Measurements from ENCODE around the gene ARX. TPM values are rescaled to one million over a fixed set of nuclear protein-coding genes. Genes with fewer than 3 reads are reported as not detected.
A peak's percentile ranks its signal among the peaks of the same experiment; 100 is the strongest.

The ARX gene
- total and polyA plus RNA-seq, 2 donors (not counting 3 experiments of a cell fraction or from before 2014, with no cell fraction given) = not detected

DNA sequence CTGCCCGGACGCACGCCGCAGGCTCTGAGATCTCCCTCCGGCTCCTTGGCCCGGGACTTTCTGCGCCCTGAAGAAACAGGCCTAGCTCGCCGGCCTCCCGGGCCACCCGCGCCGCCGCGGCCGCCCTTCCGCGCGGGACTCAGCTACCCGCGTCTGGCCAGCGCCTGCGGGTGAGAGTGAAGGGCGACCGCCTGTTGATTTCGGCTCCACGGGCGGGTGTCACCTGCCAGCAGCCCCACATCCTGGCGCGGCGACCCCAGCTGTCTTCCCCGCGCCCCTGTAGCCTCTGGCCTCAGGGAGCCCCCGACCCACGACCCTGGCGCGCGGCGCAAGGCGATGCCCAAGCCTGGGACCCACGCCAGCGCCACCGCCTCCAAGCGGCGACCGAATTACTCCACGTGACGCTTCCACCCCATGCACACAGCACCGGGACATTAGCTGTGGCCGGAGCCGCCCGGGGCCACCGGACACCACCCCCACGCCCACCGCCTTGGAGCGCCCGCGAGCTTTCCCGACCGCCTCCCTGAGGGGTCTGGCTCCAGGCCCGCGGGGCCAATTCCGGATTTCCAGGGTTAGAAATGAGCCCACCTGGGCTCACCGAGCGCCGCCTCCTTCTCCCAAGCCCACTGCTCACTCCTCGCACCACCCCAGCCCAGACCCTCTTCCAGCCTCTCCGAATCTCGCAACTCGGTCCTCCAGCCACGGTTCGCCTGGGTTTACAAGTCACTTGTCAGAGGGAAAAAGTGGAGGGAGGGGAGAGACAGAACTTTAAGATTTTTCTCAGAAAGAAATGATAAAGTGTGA is 10.2 kb downstream of the ARX start:
- Histone ChIP-seq H2AFZ (ENCODE audit: low read depth, low read length) (no peak overlapping the region), H4K20me1 (replicated peaks; ENCODE audit: control insufficient read depth, extremely low read depth, insufficient read depth, low read length) (no peaks in the 10 kb centered on the region), H3K36me3 (ENCODE audit: control insufficient read depth in 2 of 2, extremely low read depth in 1 of 2, insufficient read depth in 2 of 2, low read length in 2 of 2) (no peaks in the 10 kb centered on the region), H3K27me3 (ENCODE audit: control insufficient read depth in 2 of 2, insufficient read depth in 2 of 2, low read length in 2 of 2) (peaks cover 56 to 87% of the 10 kb centered on the region in 2 experiments), H3K27ac (ENCODE audit: insufficient read depth, low read depth, low read length) (no peak overlapping the region), H3K9ac (replicated peaks; ENCODE audit: extremely low read depth, insufficient read depth, low read length) (no peak overlapping the region), H3K9me1 (replicated peaks; ENCODE audit: control insufficient read depth, extremely low read depth, insufficient read depth, low read length) (no peaks in the 10 kb centered on the region), H3K9me3 (replicated peaks; ENCODE audit: control insufficient read depth, insufficient read depth, low read length) (no peaks in the 10 kb centered on the region), H3K4me3 (replicated peaks in 1 of 3; ENCODE audit: insufficient read depth in 1 of 3, low read depth in 1 of 3, low read length in 3 of 3) (no peak overlapping the region), H3K79me2 (ENCODE audit: control insufficient read depth, insufficient read depth, low read length) (no peaks in the 10 kb centered on the region), H3K4me2 (ENCODE audit: insufficient read depth, low read length) (no peak overlapping the region), H3K4me1 (ENCODE audit: control insufficient read depth, extremely low read depth, insufficient read depth, low read length) (peaks cover 5% of the 10 kb centered on the region)
- DNase-seq (ENCODE audit: low read depth, low spot score) (no peak), FAIRE-seq (no peak)
- CTCF ChIA-PET = interaction anchor here (1.2 kb wide), 1 partner anchor 167 kb away, joined by 5 read pairs; no protein-coding TSS in a partner anchor
- no TSS peak for BruUV-seq (replicated peaks)
- intact Hi-C loops (cut with micrococcal nuclease) = no loop called here
- peak; percentile 70 for TF ChIP-seq EZH2 (IDR thresholded peaks at IDR 0.05; ENCODE audit: borderline replicate concordance, low read depth, low read length, severe bottlenecking)
- TF ChIP-seq, protein P1, sequence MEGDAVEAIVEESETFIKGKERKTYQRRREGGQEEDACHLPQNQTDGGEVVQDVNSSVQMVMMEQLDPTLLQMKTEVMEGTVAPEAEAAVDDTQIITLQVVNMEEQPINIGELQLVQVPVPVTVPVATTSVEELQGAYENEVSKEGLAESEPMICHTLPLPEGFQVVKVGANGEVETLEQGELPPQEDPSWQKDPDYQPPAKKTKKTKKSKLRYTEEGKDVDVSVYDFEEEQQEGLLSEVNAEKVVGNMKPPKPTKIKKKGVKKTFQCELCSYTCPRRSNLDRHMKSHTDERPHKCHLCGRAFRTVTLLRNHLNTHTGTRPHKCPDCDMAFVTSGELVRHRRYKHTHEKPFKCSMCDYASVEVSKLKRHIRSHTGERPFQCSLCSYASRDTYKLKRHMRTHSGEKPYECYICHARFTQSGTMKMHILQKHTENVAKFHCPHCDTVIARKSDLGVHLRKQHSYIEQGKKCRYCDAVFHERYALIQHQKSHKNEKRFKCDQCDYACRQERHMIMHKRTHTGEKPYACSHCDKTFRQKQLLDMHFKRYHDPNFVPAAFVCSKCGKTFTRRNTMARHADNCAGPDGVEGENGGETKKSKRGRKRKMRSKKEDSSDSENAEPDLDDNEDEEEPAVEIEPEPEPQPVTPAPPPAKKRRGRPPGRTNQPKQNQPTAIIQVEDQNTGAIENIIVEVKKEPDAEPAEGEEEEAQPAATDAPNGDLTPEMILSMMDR (IDR thresholded peaks at IDR 0.05; ENCODE audit: extremely low read depth in 1 of 2, insufficient read depth in 1 of 2, low read depth in 1 of 2, low read length in 2 of 2) = no peak
- POLR2A ChIA-PET = no interaction called here
- dilution Hi-C loops (cut with MboI; ENCODE audit: extremely low pct_ligation_motif_present, low sequenced_read_pairs) = no loop called here

DNA sequence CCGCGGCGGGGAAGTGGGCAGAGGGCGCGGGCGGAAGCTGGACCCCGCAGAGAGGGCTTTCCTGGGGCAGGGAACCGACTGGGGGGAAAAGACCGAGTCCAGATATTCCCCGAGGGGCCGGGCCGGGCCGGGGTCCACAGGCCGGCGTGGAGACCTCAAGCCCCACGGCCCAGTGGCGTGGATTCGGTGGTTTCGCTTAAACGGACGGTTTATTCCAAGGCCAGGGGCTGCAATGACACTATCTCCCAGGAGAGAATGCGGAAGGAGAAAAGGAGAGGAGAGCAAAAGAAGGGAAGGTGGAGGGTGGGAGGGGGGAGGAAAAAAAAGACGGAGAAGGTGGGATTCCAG is 10.8 kb downstream of the ARX start:
- Histone ChIP-seq H3K4me2 (ENCODE audit: insufficient read depth, low read length) (no peak overlapping the region), H3K79me2 (ENCODE audit: control insufficient read depth, insufficient read depth, low read length) (no peaks in the 10 kb centered on the region), H3K27ac (ENCODE audit: insufficient read depth, low read depth, low read length) (no peak overlapping the region), H2AFZ (ENCODE audit: low read depth, low read length) (no peak overlapping the region), H3K9ac (replicated peaks; ENCODE audit: extremely low read depth, insufficient read depth, low read length) (no peak overlapping the region), H3K36me3 (ENCODE audit: control insufficient read depth in 2 of 2, extremely low read depth in 1 of 2, insufficient read depth in 2 of 2, low read length in 2 of 2) (no peaks in the 10 kb centered on the region), H3K9me1 (replicated peaks; ENCODE audit: control insufficient read depth, extremely low read depth, insufficient read depth, low read length) (no peaks in the 10 kb centered on the region), H3K9me3 (replicated peaks; ENCODE audit: control insufficient read depth, insufficient read depth, low read length) (no peaks in the 10 kb centered on the region), H3K4me1 (ENCODE audit: control insufficient read depth, extremely low read depth, insufficient read depth, low read length) (peaks cover 5% of the 10 kb centered on the region), H3K27me3 (ENCODE audit: control insufficient read depth in 2 of 2, insufficient read depth in 2 of 2, low read length in 2 of 2) (peaks cover 53 to 82% of the 10 kb centered on the region in 2 experiments), H3K4me3 (replicated peaks in 1 of 3; ENCODE audit: insufficient read depth in 1 of 3, low read depth in 1 of 3, low read length in 3 of 3) (no peak overlapping the region), H4K20me1 (replicated peaks; ENCODE audit: control insufficient read depth, extremely low read depth, insufficient read depth, low read length) (no peaks in the 10 kb centered on the region)
- no peak for FAIRE-seq
- POLR2A ChIA-PET = no interaction called here
- DNase-seq (ENCODE audit: low read depth, low spot score) = no peak
- TF ChIP-seq MYC (IDR thresholded peaks at IDR 0.05; ENCODE audit: low read depth, low read length) = no peak
- peak; percentile 75 for TF ChIP-seq EZH2 (IDR thresholded peaks at IDR 0.05; ENCODE audit: borderline replicate concordance, low read depth, low read length, severe bottlenecking)
- dilution Hi-C loops (cut with MboI; ENCODE audit: extremely low pct_ligation_motif_present, low sequenced_read_pairs) (no loop called here), intact Hi-C loops (cut with micrococcal nuclease) (no loop called here)
- BruUV-seq (replicated peaks) = no TSS peak
- CTCF ChIA-PET = interaction anchor here (1.2 kb wide), 1 partner anchor 166 kb away, joined by 5 read pairs; no protein-coding TSS in a partner anchor
